Pancreas (tissue), 10 donors: ENCODE data around the gene GLS. TPM values are rescaled to one million over a fixed set of nuclear protein-coding genes. Genes with fewer than 3 reads are reported as not detected.

Experiments
- ATAC-seq, 4 donors: fragments of 200-7000 bp; cut with Tn5 transposase; one replicate each; pipeline versions ENCODE4 v1.8.0 to v1.9.1; 2020; ENCODE audit warnings: mild to moderate bottlenecking in 4 of 4, moderate library complexity in 4 of 4
- DNase-seq, 6 donors: peaks; one replicate each; pipeline ENCODE4 v3.0.0-alpha.2; 2020
- FAIRE-seq: peaks from 2 replicates; lab custom pipeline; 2012; peaks lifted over from hg19 to GRCh38; lab: Jason Lieb, UNC
- H3K27ac ChIP-seq, 4 donors: fragments of 200-600 bp; sonication (generic); 1 replicate in 3 of 4; 2 replicates in 1 of 4; pipeline versions ENCODE4 v1.5.0 to v1.8.0; 2020
- H3K27me3 ChIP-seq, 4 donors: fragments of 200-600 bp; one replicate each; pipeline ENCODE4 v1.8.0; 2021
- H3K36me3 ChIP-seq, 3 donors: fragments of 200-600 bp; sonication (generic) in 1 of 3; one replicate each; pipeline versions ENCODE4 v1.5.0 to v1.8.0; 2020 to 2021
- H3K4me1 ChIP-seq, 3 donors: fragments of 200-600 bp; one replicate each; pipeline ENCODE4 v1.8.0; 2021
- H3K4me3 ChIP-seq, 4 donors: fragments of 200-600 bp; sonication (generic) in 2 of 4; one replicate each; pipeline versions ENCODE4 v1.5.0 to v1.8.0; 2020 to 2021
- H3K9me3 ChIP-seq, 4 donors: fragments of 200-600 bp; one replicate each; pipeline ENCODE4 v1.8.0; 2021
- CTCF ChIP-seq, 4 donors: fragments of 200-600 bp; sonication (generic) in 3 of 4; IDR thresholded peaks; one replicate each; pipeline versions ENCODE4 v1.5.0 to v1.8.0; 2021; ENCODE audit warnings: antibody characterized with exemption in 4 of 4
- WGBS, 2 donors: extraction: QIAGEN DNeasy Blood & Tissue Kit; methylation state at CpG; one replicate each; pipeline ENCODE4 v1.1.7; 2013; 5-methylcytosine and 5-hydroxymethylcytosine counted together
- intact Hi-C, 3 donors: fragments of 100-400 bp; cut with DNase I; formaldehyde crosslinking; loops; one replicate each; pipeline versions ENCODE4 v1.11.1 to v1.14.2; 2022
- polyA plus RNA-seq, 2 donors: library from polyadenylated mRNA; stranded (reverse); fragments of 200-250 nt; gene quantifications; one replicate each; pipeline ENCODE4 v1.2.3, GENCODE V29; 2013
- total RNA-seq, 6 donors: library from RNA; stranded (reverse); fragmentation: NEBNext Ultra II Directional in 4 of 6; extraction: Animal tissue kit (Norgen Biotek cat#: 25700) in 4 of 6; gene quantifications; one replicate each; pipeline versions ENCODE4 v1.2.1 to v1.2.4, GENCODE V29; 2021 to 2023
- donor health status: healthy with polysubstance abuse.
- donor health status: DM: no; HTN: no; CAD: no; lungs with moderate emphysema.
- donor health status: DM: no; HTN: no; CAD: no.
- donor health status: control.
- donor health status: control.
- donor health status: Bipolar disorder and iron deficiency.
- donor health status: DM: yes; HTN: yes; CAD: no.
- donor health status: DM: no; HTN: no; CAD: no.
- donor health status: DM: no; HTN: no; CAD: no.
- donor health status: DM: yes; HTN: yes; CAD: no.

The GLS gene
- total and polyA plus RNA-seq, 8 donors, result 20.5 to 84.4 (median 51.6) TPM

DNA sequence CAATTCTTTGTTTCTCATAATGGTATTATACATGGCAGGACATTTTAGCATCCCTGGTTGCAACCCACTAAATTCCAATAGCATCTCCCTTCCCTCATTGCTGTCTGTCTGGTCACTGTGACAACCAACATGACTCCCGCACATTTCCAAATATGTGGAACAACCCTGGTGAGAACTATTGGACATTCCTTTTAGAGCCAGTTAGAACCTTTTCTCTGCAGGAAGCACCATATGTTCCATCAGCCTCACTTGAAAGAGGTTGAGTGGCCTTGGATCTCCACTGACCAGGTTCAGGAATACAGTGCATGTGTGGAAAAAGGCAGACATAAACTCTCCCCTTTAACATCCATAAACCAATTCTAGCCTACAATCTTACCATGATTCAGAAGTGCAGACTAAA, 25.9 kb upstream of the GLS start:
- DNase-seq (no peak), ATAC-seq (no peak), FAIRE-seq (no peak)
- Histone ChIP-seq H3K36me3 (no peaks in the 10 kb centered on the region), H3K27me3 (no peaks in the 10 kb centered on the region), H3K4me3 (no peak overlapping the region), H3K9me3 (no peaks in the 10 kb centered on the region), H3K4me1 (peaks cover 0 to 9% (median 8%) of the 10 kb centered on the region in 3 donors), H3K27ac (no peak overlapping the region)
- WGBS, 2 donors, result 91 to 100% methylated on average over 1 of the region's 1 CpG
- intact Hi-C loops, result loop anchor here in 1 of 3 donors (10.0 kb wide), 1 partner anchor 160 kb away; the partner anchor contains the start of gene STAT1
- no peak for TF ChIP-seq CTCF (IDR thresholded peaks at IDR 0.05)

GRCh38 chr2:190855245-190855644, 25.4 kb upstream of the GLS start:
- Histone ChIP-seq H3K4me3 (no peak overlapping the region), H3K4me1 (peaks cover 0 to 10% (median 8%) of the 10 kb centered on the region in 3 donors), H3K27ac (no peak overlapping the region), H3K27me3 (no peaks in the 10 kb centered on the region), H3K9me3 (no peaks in the 10 kb centered on the region), H3K36me3 (no peaks in the 10 kb centered on the region)
- no peak for ATAC-seq
- intact Hi-C loops, result loop anchor here in 1 of 3 donors (10.0 kb wide), 1 partner anchor 160 kb away; the partner anchor contains the start of gene STAT1
- no peak for FAIRE-seq
- no peak for DNase-seq
- 91 to 93% methylated on average over 4 of the region's 4 CpGs for WGBS, 2 donors
- TF ChIP-seq CTCF (IDR thresholded peaks at IDR 0.05), result no peak

DNA sequence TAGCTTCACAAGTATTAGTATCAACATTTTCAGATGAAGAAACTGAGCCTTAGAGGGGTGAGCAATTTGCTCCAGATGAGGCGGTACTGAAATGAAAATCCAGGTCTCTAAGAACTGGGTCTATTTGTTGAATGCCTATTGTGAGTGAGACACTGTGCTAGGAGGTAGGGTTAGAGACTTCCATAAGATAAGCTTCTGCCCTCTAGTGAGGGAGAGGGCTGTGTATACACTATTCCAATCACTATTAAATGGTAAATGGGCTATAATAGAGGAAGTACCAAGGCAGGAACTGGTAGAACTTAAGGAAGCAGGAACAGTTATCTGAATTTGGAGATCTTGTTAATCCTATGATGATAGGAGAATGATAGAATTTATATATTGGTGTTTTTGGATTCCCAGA, 23.6 kb upstream of the GLS start:
- H3K36me3 ChIP-seq, result no peaks in the 10 kb centered on the region
- 100% methylated on average over 1 of the region's 1 CpG for WGBS, 2 donors
- H3K9me3 ChIP-seq, result no peaks in the 10 kb centered on the region
- peaks cover 0 to 10% (median 8%) of the 10 kb centered on the region in 3 donors for H3K4me1 ChIP-seq
- no peak for ATAC-seq
- DNase-seq, result no peak
- H3K4me3 ChIP-seq, result no peak overlapping the region
- TF ChIP-seq CTCF (IDR thresholded peaks at IDR 0.05), result no peak
- no peak for FAIRE-seq
- no peaks in the 10 kb centered on the region for H3K27me3 ChIP-seq
- no peak overlapping the region for H3K27ac ChIP-seq
- intact Hi-C loops, result loop anchor here in 1 of 3 donors (10.0 kb wide), 1 partner anchor 158 kb away; the partner anchor contains the start of gene STAT1

DNA sequence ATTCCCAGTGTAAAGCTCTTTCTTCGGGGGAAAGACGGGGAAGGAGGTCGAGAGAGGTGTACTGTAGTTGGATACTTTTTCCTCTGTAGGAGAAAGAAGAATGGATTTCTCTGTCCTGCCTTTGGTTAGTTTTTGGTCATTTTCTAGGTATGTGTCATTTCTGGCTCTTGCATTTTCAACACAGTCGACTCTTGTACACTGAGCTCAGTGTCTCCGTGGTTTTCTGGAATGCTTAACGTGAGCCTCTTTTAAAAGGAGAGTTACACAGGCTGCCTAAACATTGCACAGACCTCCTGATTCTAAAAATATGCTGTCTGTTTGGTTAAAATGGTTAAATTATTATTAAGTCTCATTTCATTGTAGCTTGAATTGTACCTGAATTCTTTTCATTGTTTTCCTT, 21.8 kb upstream of the GLS start:
- Histone ChIP-seq H3K4me3 (no peak overlapping the region), H3K9me3 (no peaks in the 10 kb centered on the region), H3K27ac (no peak overlapping the region), H3K4me1 (peaks cover 2 to 7% (median 2%) of the 10 kb centered on the region in 3 donors), H3K27me3 (no peaks in the 10 kb centered on the region), H3K36me3 (no peaks in the 10 kb centered on the region)
- intact Hi-C loops, result loop anchor here in 1 of 3 donors (10.0 kb wide), 1 partner anchor 156 kb away; the partner anchor contains the start of gene STAT1
- DNase-seq, result no peak
- peak in 1 of 4 donors; percentile 38 for ATAC-seq
- no peak for TF ChIP-seq CTCF (IDR thresholded peaks at IDR 0.05)
- 65 to 73% methylated on average over 6 of the region's 6 CpGs for WGBS, 2 donors
- FAIRE-seq, result no peak
